ENCODE measurements around the gene PMF1.

DNA sequence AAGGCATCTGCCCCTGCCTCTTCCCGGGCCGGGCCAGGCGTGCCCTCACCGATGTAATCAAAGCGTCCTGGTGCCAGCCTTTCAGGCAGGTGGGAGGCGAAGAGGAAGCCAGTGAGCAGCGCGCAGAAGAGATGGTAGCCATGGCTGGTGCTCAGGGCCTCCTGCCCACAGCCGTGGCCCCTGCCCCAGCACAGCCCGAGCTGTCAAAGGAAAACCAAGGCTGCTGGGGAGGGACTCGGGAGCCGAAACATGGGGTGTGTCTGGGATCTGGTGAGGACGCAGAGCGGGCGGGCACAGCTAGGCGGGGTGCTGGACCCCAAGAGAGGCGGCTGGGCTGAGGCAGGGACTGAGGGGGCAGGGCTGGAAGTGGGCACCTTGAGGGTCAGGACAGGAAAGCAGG, 31.9 kb downstream of the PMF1 start:
- TF ChIP-seq, protein P1, sequence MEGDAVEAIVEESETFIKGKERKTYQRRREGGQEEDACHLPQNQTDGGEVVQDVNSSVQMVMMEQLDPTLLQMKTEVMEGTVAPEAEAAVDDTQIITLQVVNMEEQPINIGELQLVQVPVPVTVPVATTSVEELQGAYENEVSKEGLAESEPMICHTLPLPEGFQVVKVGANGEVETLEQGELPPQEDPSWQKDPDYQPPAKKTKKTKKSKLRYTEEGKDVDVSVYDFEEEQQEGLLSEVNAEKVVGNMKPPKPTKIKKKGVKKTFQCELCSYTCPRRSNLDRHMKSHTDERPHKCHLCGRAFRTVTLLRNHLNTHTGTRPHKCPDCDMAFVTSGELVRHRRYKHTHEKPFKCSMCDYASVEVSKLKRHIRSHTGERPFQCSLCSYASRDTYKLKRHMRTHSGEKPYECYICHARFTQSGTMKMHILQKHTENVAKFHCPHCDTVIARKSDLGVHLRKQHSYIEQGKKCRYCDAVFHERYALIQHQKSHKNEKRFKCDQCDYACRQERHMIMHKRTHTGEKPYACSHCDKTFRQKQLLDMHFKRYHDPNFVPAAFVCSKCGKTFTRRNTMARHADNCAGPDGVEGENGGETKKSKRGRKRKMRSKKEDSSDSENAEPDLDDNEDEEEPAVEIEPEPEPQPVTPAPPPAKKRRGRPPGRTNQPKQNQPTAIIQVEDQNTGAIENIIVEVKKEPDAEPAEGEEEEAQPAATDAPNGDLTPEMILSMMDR (conservative IDR thresholded peaks at IDR 0.05): no peak
- TF ChIP-seq ZFX (IDR thresholded peaks at IDR 0.05): no peak
